Thoracic aorta (tissue), 2 donors: ENCODE results near the gene HMCES. TPM values are rescaled to one million over a fixed set of nuclear protein-coding genes. Genes with fewer than 3 reads are reported as not detected.

Experiments
- ATAC-seq: fragments of 150-250 bp; one replicate; pipeline ENCODE4 v1.8.0; 2017; ENCODE audit warnings: low read depth; ENCODE audit not compliant: insufficient number of reproducible peaks, low FRiP score
- DNase-seq: peaks from one replicate; pipeline ENCODE4 v3.0.0-alpha.2; 2020; ENCODE audit warnings: low spot score
- H3K27ac ChIP-seq, 2 donors: fragments of 200-600 bp; sonication (generic); 1 replicate in 1 of 2; 2 replicates in 1 of 2; pipeline ENCODE4 v1.5.1; 2016; ENCODE audit warnings: mild to moderate bottlenecking in 2 of 2, moderate library complexity in 2 of 2
- H3K27me3 ChIP-seq: fragments of 200-600 bp; sonication (generic); replicated peaks from 2 replicates; pipeline ENCODE4 v1.6.0; 2016; ENCODE audit warnings: mild to moderate bottlenecking; ENCODE audit not compliant: insufficient read depth
- H3K36me3 ChIP-seq: fragments of 200-600 bp; sonication (generic); one replicate; pipeline ENCODE4 v1.5.1; 2016
- H3K4me1 ChIP-seq, 2 donors: fragments of 200-600 bp; sonication (generic); 1 replicate in 1 of 2; 2 replicates in 1 of 2; pipeline versions ENCODE4 v1.5.1 to v1.6.0; 2016; ENCODE audit warnings: low read depth in 2 of 2, mild to moderate bottlenecking in 1 of 2; ENCODE audit not compliant: control insufficient read depth in 1 of 2
- H3K4me3 ChIP-seq: fragments of 200-600 bp; sonication (generic); 2 replicates; pipeline ENCODE4 v1.5.1; 2016; ENCODE audit warnings: mild to moderate bottlenecking
- H3K9me3 ChIP-seq: fragments of 200-600 bp; sonication (generic); 2 replicates; pipeline ENCODE4 v1.5.1; 2016
- total RNA-seq, 2 donors: library from RNA; depleted of rRNA; stranded (reverse); fragments of >200 nt; gene quantifications; one replicate each; pipeline versions ENCODE4 v1.1.0 to v1.2.3, GENCODE V29; 2016
- TF ChIP-seq, protein P1 (sequence below): fragments of 200-600 bp; sonication (generic); IDR thresholded peaks from one replicate; pipeline ENCODE4 v1.5.1; 2019; ENCODE audit warnings: antibody characterized with exemption

HMCES gene
- total RNA-seq, 2 donors from 2014 or later: 12.0 to 23.9 TPM

DNA sequence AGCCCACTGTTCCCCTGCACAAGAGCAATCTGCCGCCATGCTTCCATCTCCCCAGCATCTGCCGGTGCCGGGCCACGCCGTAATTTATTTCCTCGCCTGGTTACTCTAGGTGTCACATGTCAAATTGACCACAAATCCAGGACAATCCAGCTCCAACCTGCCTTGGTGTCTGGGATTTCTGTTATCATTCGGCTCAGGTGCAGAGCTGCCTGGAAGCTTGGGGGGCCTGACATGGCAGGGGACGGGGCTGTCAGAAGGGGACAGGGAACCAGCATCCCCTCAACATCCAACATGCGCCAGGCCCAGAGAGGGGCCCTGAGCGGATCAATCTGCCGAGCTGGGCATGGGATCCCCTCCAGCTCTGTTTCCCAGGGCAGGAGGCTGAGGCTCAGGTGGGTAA lies 47.9 kb downstream of the HMCES start:
- Histone ChIP-seq H3K27me3 (no peaks in the 10 kb centered on the region), H3K36me3 (peaks cover 3% of the 10 kb centered on the region), H3K4me3 (no peak overlapping the region)

DNA sequence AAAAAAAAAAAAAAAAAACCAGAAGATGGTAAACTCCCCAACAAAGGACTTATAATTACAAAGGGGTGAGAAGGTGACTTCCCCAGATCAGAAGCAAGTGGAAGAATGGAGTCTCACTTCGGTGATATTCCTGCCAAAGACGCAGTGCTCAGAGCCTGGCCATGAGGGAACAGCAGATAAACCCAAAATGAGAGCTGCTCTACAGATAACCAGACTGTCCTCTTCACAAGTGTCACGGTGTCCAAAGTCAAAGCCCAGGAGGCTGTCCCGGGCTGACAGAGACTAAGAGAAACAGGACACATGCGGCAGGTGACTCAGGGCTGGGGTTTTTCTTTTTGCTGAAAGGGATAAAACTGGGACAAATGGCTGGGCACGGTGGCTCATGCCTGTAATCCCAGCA lies 48.8 kb downstream of the HMCES start:
- Histone ChIP-seq H3K27me3 (no peaks in the 10 kb centered on the region), H3K4me1 (no peaks in the 10 kb centered on the region), H3K9me3 (no peaks in the 10 kb centered on the region), H3K4me3 (no peak overlapping the region), H3K36me3 (peaks cover 3% of the 10 kb centered on the region), H3K27ac (no peak overlapping the region)
- no peak for DNase-seq
- no peak for ATAC-seq
- TF ChIP-seq, protein P1, sequence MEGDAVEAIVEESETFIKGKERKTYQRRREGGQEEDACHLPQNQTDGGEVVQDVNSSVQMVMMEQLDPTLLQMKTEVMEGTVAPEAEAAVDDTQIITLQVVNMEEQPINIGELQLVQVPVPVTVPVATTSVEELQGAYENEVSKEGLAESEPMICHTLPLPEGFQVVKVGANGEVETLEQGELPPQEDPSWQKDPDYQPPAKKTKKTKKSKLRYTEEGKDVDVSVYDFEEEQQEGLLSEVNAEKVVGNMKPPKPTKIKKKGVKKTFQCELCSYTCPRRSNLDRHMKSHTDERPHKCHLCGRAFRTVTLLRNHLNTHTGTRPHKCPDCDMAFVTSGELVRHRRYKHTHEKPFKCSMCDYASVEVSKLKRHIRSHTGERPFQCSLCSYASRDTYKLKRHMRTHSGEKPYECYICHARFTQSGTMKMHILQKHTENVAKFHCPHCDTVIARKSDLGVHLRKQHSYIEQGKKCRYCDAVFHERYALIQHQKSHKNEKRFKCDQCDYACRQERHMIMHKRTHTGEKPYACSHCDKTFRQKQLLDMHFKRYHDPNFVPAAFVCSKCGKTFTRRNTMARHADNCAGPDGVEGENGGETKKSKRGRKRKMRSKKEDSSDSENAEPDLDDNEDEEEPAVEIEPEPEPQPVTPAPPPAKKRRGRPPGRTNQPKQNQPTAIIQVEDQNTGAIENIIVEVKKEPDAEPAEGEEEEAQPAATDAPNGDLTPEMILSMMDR: no peak

More for the DNA sequence above, 47.9 kb downstream of the HMCES start:
- DNase-seq (no peak), ATAC-seq (no peak)
- no peaks in the 10 kb centered on the region for H3K4me1 ChIP-seq
- TF ChIP-seq, protein P1: no peak
- no peak overlapping the region for H3K27ac ChIP-seq
- H3K9me3 ChIP-seq: no peaks in the 10 kb centered on the region

DNA sequence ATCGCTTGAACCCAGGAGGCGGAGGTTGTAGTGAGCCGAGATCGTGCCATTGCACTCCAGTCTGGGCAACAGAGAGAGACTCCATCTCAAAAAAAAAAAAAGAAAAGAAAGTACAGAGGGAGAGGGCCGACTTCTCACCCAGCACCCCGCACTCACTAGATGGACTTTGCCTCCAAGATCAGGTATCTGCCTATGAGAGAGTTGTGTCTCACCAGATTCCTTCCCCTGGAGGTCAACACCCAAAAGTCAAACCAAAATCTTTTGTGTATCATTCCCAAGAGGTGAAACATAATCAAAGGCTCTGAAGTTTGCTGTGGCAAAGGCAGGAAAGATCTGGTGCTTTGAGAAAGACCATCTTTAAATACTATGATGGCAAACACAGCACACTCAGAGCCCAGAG lies 51.2 kb downstream of the HMCES start:
- Histone ChIP-seq H3K9me3 (no peaks in the 10 kb centered on the region), H3K4me1 (no peaks in the 10 kb centered on the region), H3K27me3 (no peaks in the 10 kb centered on the region), H3K36me3 (peaks cover 3% of the 10 kb centered on the region), H3K27ac (no peak overlapping the region), H3K4me3 (no peak overlapping the region)
- ATAC-seq: no peak
- TF ChIP-seq, protein P1: no peak
- DNase-seq: no peak

DNA sequence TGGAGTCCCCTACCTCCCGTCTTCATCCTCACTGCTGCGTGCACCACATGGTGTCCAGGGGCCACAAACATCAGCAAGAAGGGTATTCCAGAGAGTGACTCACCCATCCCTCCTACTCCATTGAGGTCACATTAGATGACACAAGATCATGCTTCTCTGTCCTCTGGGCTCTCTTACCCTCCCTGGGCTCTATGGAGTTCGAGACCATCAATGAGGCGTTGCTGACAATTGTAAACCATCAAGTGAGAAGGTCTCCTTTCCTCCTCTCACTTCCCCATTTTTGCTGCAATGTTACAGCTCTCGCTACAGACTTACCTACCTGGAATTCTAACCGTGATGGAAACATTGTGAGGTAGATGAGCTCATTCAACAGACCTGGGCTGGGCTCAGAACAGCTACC lies 51.7 kb downstream of the HMCES start:
- peaks cover 3% of the 10 kb centered on the region for H3K36me3 ChIP-seq
- no peaks in the 10 kb centered on the region for H3K4me1 ChIP-seq
- ATAC-seq: no peak
- TF ChIP-seq, protein P1: no peak
- no peaks in the 10 kb centered on the region for H3K27me3 ChIP-seq
- DNase-seq: no peak
- no peak overlapping the region for H3K27ac ChIP-seq
- no peak overlapping the region for H3K4me3 ChIP-seq
- H3K9me3 ChIP-seq: no peaks in the 10 kb centered on the region

DNA sequence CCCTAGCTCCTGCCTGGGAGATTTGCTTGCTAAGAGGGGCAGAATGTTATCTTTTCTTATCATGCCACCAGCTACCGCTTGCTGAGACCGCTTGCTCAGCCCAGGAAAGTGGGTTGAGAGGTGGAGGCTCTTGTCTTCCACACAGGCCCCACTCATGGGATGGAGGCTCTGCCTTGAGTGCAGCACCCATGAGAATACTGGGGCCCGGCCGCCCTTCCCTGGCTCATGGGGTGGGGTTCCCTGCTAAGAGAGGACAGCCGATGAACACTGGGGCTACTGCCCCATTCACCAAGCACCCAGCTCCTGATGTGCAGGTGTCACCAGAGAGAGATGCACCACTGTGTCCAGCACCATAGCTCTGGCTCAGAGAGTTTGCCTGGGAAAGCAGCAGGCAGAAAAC lies 55.2 kb downstream of the HMCES start:
- DNase-seq: no peak
- Histone ChIP-seq H3K27ac (no peak overlapping the region), H3K4me3 (no peak overlapping the region), H3K4me1 (no peaks in the 10 kb centered on the region), H3K36me3 (no peaks in the 10 kb centered on the region), H3K27me3 (no peaks in the 10 kb centered on the region), H3K9me3 (no peaks in the 10 kb centered on the region)
- no peak for ATAC-seq
- TF ChIP-seq, protein P1: no peak
